A673 (cell line): ENCODE data around the gene HOXA4. TPM values are rescaled to one million over a fixed set of nuclear protein-coding genes. Genes with fewer than 3 reads are reported as not detected.
A peak's percentile ranks its signal among the peaks of the same experiment; 100 is the strongest.

ENCODE experiments used
- BruUV-seq: library from RNA; stranded (reverse); fragments of 400-500 nt; replicated peaks from 2 replicates; lab custom pipeline; 2021; lab: Mats Ljungman, UMichigan
- CTCF ChIA-PET: fragments of 300-600 bp; sonication (Branson Sonifier 250); formaldehyde crosslinking; loops from one replicate; lab custom pipeline; 2022; ENCODE audit warnings: antibody characterized with exemption; lab: Charles Lee
- POLR2A ChIA-PET: fragments of 300-600 bp; sonication (Branson Sonifier 250); formaldehyde crosslinking; loops from one replicate; lab custom pipeline; 2022; ENCODE audit warnings: antibody characterized with exemption; ENCODE audit not compliant: low non-redundant PET; lab: Charles Lee
- DNase-seq: peaks from one replicate; pipeline ENCODE4 v3.0.0-alpha.2; 2015; ENCODE audit warnings: low spot score
- H3K27ac ChIP-seq: fragments of 200-600 bp; sonication (generic); 2 replicates; pipeline ENCODE4 v1.5.1; 2016; ENCODE audit warnings: mixed run types, low read depth, mild to moderate bottlenecking, mixed read lengths, antibody characterized with exemption, low read length; ENCODE audit not compliant: poor library complexity, severe bottlenecking
- H3K27me3 ChIP-seq: fragments of 200-600 bp; sonication (generic); replicated peaks from 2 replicates; pipeline ENCODE4 v1.6.1; 2017; ENCODE audit warnings: mixed run types, low read depth, mild to moderate bottlenecking, mixed read lengths, antibody characterized with exemption, low read length; ENCODE audit not compliant: insufficient read depth, poor library complexity
- H3K36me3 ChIP-seq: fragments of 200-600 bp; sonication (generic); 2 replicates; pipeline ENCODE4 v1.6.1; 2016; ENCODE audit warnings: mixed run types, mild to moderate bottlenecking, mixed read lengths, antibody characterized with exemption, low read length; ENCODE audit not compliant: insufficient read depth, poor library complexity, severe bottlenecking
- H3K4me1 ChIP-seq: fragments of 200-600 bp; sonication (generic); 2 replicates; pipeline ENCODE4 v1.6.1; 2017; ENCODE audit warnings: mixed run types, mild to moderate bottlenecking, mixed read lengths, antibody characterized with exemption, low read length; ENCODE audit not compliant: insufficient read depth, poor library complexity, severe bottlenecking
- H3K4me3 ChIP-seq: fragments of 200-600 bp; sonication (generic); 2 replicates; pipeline ENCODE4 v1.5.1; 2016; ENCODE audit warnings: low read depth, mixed run types, mild to moderate bottlenecking, mixed read lengths, low read length; ENCODE audit not compliant: poor library complexity, severe bottlenecking
- H3K9me3 ChIP-seq: fragments of 200-600 bp; sonication (generic); 2 replicates; pipeline ENCODE4 v1.6.1; 2016; ENCODE audit warnings: mixed run types, low read depth, mild to moderate bottlenecking, mixed read lengths, antibody characterized with exemption, low read length; ENCODE audit not compliant: poor library complexity, severe bottlenecking
- CTCF ChIP-seq: fragments of 300-800, 200-600 bp; sonication (generic); conservative IDR thresholded peaks from 2 replicates; pipeline ENCODE4 v1.5.1; 2017; ENCODE audit warnings: low read depth, mild to moderate bottlenecking, antibody characterized with exemption, low read length, moderate library complexity, mixed read lengths
- EZH2 ChIP-seq: fragments of 200-600 bp; sonication (generic); IDR thresholded peaks from 2 replicates; pipeline ENCODE4 v1.6.1; 2017; ENCODE audit warnings: borderline replicate concordance, low read depth, mild to moderate bottlenecking, mixed read lengths, antibody characterized with exemption, low read length; ENCODE audit not compliant: poor library complexity, severe bottlenecking
- intact Hi-C: fragments of 100-400 bp; cut with micrococcal nuclease; formaldehyde crosslinking; loops from one replicate; pipeline ENCODE4 v1.10.0; 2022; ENCODE audit not compliant: unreplicated experiment
- total RNA-seq: library from RNA; stranded (reverse); gene quantifications from 2 replicates; pipeline ENCODE4 v1.2.3, GENCODE V29; 2021

The HOXA4 gene
- total RNA-seq, 1 experiment from 2014 or later: not detected

- H3K27ac ChIP-seq: no peak overlapping the region
- POLR2A ChIA-PET: no interaction called here
- CTCF ChIA-PET: no interaction called here
These were observed 28.5 kb downstream of the HOXA4 start for GRCh38 chr7:27101957-27102580.

GRCh38 chr7:27101171-27101956 is 29.2 kb downstream of the HOXA4 start:
- no peak for TF ChIP-seq CTCF
- TF ChIP-seq EZH2: peak; percentile 26
- Histone ChIP-seq H3K4me1 (peaks cover 5% of the 10 kb centered on the region), H3K36me3 (no peaks in the 10 kb centered on the region), H3K27me3 (peaks cover 100% of the 10 kb centered on the region), H3K27ac (no peak overlapping the region), H3K4me3 (no peak overlapping the region), H3K9me3 (no peaks in the 10 kb centered on the region)
- intact Hi-C loops: no loop called here
- BruUV-seq: no TSS peak
- POLR2A ChIA-PET: no interaction called here
- DNase-seq: no peak
- CTCF ChIA-PET: no interaction called here

More at GRCh38 chr7:27101957-27102580, 28.5 kb downstream of the HOXA4 start:
- DNase-seq: no peak
- Histone ChIP-seq H3K9me3 (no peaks in the 10 kb centered on the region), H3K4me3 (no peak overlapping the region), H3K36me3 (no peaks in the 10 kb centered on the region), H3K27me3 (peaks cover 100% of the 10 kb centered on the region), H3K4me1 (no peaks in the 10 kb centered on the region)
- TF ChIP-seq CTCF (no peak), EZH2 (peak; percentile 66)
- intact Hi-C loops: no loop called here
- no TSS peak for BruUV-seq

- H3K4me3 ChIP-seq: no peak overlapping the region
- CTCF ChIA-PET: no interaction called here
- POLR2A ChIA-PET: no interaction called here
- no peak for DNase-seq
- no peak overlapping the region for H3K27ac ChIP-seq
- TF ChIP-seq EZH2: no peak
- no peak for TF ChIP-seq CTCF
- H3K4me1 ChIP-seq: peaks cover 10% of the 10 kb centered on the region
- no TSS peak for BruUV-seq
- no peaks in the 10 kb centered on the region for H3K9me3 ChIP-seq
- intact Hi-C loops: no loop called here
- H3K36me3 ChIP-seq: no peaks in the 10 kb centered on the region
- peaks cover 100% of the 10 kb centered on the region for H3K27me3 ChIP-seq
These were observed 29.8 kb downstream of the HOXA4 start for GRCh38 chr7:27100694-27101170.
